ENCODE data around the gene E2F4.

GRCh38 chr16:67197704-67198103 is 5.7 kb downstream of the E2F4 start:
- no peak for TF ChIP-seq POLR2A (IDR thresholded peaks at IDR 0.05)
- TF ChIP-seq, protein P1, sequence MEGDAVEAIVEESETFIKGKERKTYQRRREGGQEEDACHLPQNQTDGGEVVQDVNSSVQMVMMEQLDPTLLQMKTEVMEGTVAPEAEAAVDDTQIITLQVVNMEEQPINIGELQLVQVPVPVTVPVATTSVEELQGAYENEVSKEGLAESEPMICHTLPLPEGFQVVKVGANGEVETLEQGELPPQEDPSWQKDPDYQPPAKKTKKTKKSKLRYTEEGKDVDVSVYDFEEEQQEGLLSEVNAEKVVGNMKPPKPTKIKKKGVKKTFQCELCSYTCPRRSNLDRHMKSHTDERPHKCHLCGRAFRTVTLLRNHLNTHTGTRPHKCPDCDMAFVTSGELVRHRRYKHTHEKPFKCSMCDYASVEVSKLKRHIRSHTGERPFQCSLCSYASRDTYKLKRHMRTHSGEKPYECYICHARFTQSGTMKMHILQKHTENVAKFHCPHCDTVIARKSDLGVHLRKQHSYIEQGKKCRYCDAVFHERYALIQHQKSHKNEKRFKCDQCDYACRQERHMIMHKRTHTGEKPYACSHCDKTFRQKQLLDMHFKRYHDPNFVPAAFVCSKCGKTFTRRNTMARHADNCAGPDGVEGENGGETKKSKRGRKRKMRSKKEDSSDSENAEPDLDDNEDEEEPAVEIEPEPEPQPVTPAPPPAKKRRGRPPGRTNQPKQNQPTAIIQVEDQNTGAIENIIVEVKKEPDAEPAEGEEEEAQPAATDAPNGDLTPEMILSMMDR (IDR thresholded peaks at IDR 0.05) = no peak

Measured in heart left ventricle (tissue), 13 donors.